Mesendoderm (in vitro differentiated cells): ENCODE results near the gene SCIMP. TPM values are rescaled to one million over a fixed set of nuclear protein-coding genes. Genes with fewer than 3 reads are reported as not detected.

ENCODE experiments used
- DNase-seq: peaks from one replicate; pipeline ENCODE4 v3.0.0; 2013
- H2AK5ac ChIP-seq: 2 replicates; pipeline ENCODE4 v1.6.1; 2013; ENCODE audit warnings: low read length, inconsistent platforms
- H2BK120ac ChIP-seq: 2 replicates; pipeline ENCODE4 v1.6.1; 2013; ENCODE audit warnings: low read depth, mild to moderate bottlenecking, low read length, moderate library complexity, mixed read lengths
- H2BK15ac ChIP-seq: replicated peaks from 2 replicates; pipeline ENCODE4 v1.6.1; 2013; ENCODE audit warnings: low read depth, mild to moderate bottlenecking, moderate library complexity
- H2BK5ac ChIP-seq: 2 replicates; pipeline ENCODE4 v1.6.1; 2013; ENCODE audit warnings: low read length, inconsistent platforms
- H3K18ac ChIP-seq: 2 replicates; pipeline ENCODE4 v1.6.1; 2013; ENCODE audit warnings: mild to moderate bottlenecking, low read length, mixed read lengths
- H3K23ac ChIP-seq: one replicate; pipeline ENCODE4 v1.6.1; 2013; ENCODE audit warnings: low read length
- H3K27ac ChIP-seq: 2 replicates; pipeline ENCODE4 v1.5.1; 2013; ENCODE audit warnings: low read depth, mild to moderate bottlenecking, inconsistent platforms, low read length, moderate library complexity
- H3K27me3 ChIP-seq: 2 replicates; pipeline ENCODE4 v1.6.1; 2013; ENCODE audit warnings: low read length, control low read depth, mild to moderate bottlenecking, inconsistent platforms; ENCODE audit not compliant: insufficient read depth, poor library complexity
- H3K36me3 ChIP-seq: 2 replicates; pipeline ENCODE4 v1.6.1; 2013; ENCODE audit warnings: low read length, inconsistent platforms; ENCODE audit not compliant: control insufficient read depth, insufficient read depth
- H3K4ac ChIP-seq: one replicate; pipeline ENCODE4 v1.6.1; 2013; ENCODE audit warnings: low read depth, mild to moderate bottlenecking, low read length, moderate library complexity
- H3K4me1 ChIP-seq: 2 replicates; pipeline ENCODE4 v1.6.1; 2013; ENCODE audit warnings: low read depth, low read length, inconsistent platforms; ENCODE audit not compliant: control insufficient read depth
- H3K4me2 ChIP-seq: 2 replicates; pipeline ENCODE4 v1.6.1; 2013; ENCODE audit warnings: low read length
- H3K4me3 ChIP-seq: 2 replicates; pipeline ENCODE4 v1.5.1; 2013; ENCODE audit warnings: mild to moderate bottlenecking, low read length
- H3K56ac ChIP-seq: one replicate; pipeline ENCODE4 v1.6.1; 2013; ENCODE audit warnings: low read length
- H3K79me1 ChIP-seq: 2 replicates; pipeline ENCODE4 v1.6.1; 2013; ENCODE audit warnings: low read length, inconsistent platforms
- H3K79me2 ChIP-seq: 2 replicates; pipeline ENCODE4 v1.6.1; 2013; ENCODE audit warnings: mild to moderate bottlenecking, low read length; ENCODE audit not compliant: control insufficient read depth, insufficient read depth
- H3K9ac ChIP-seq: 2 replicates; pipeline ENCODE4 v1.6.1; 2013; ENCODE audit warnings: low read length, inconsistent platforms
- H4K5ac ChIP-seq: one replicate; pipeline ENCODE4 v1.6.1; 2013; ENCODE audit warnings: low read length
- H4K8ac ChIP-seq: one replicate; pipeline ENCODE4 v1.6.1; 2013; ENCODE audit warnings: low read depth, mild to moderate bottlenecking, control low read depth, low read length, moderate library complexity
- WGBS: extraction: QIAGEN DNeasy Blood & Tissue Kit; methylation state at CpG from one replicate; pipeline ENCODE4 v1.1.7; 2013; ENCODE audit warnings: low lambda C conversion rate, missing lambda C conversion rate; ENCODE audit not compliant: insufficient coverage; ENCODE audit errors: extremely low coverage; 5-methylcytosine and 5-hydroxymethylcytosine counted together
- polyA plus RNA-seq, 2 experiments: library from polyadenylated mRNA; stranded (reverse); fragments of 200-250 nt; gene quantifications; one replicate each; pipeline ENCODE4 v1.2.3, GENCODE V29; 2013

The SCIMP gene
- not detected for polyA plus RNA-seq (2013, experiment 1 of 2)
- not detected for polyA plus RNA-seq (2013, experiment 2 of 2)

- Histone ChIP-seq H2BK15ac (no peak within 1 kb of the TSS), H3K79me1 (no peaks in the 10 kb centered on the region), H3K4me1 (no peaks in the 10 kb centered on the region), H3K79me2 (no peaks in the 10 kb centered on the region), H3K27ac (no peak within 1 kb of the TSS), H2AK5ac (no peak within 1 kb of the TSS), H2BK5ac (no peak within 1 kb of the TSS), H2BK120ac (no peak within 1 kb of the TSS), H3K56ac (no peak within 1 kb of the TSS), H3K23ac (no peak within 1 kb of the TSS), H3K36me3 (no peaks in the 10 kb centered on the region), H4K8ac (no peak within 1 kb of the TSS), H4K5ac (no peak within 1 kb of the TSS), H3K4ac (no peak within 1 kb of the TSS), H3K18ac (no peak within 1 kb of the TSS), H3K4me2 (no peak within 1 kb of the TSS), H3K9ac (no peak within 1 kb of the TSS), H3K27me3 (no peaks in the 10 kb centered on the region), H3K4me3 (no peak within 1 kb of the TSS)
- WGBS: no CpG with 5 or more reads among the region's 19 CpGs
- no peak for DNase-seq
Measured at GRCh38 chr17:5234645-5235576, at the start of gene SCIMP. Gene SCIMP (minus strand): TSS chr17:5234860. CDS start chr17:5234755, 105 bp downstream.

DNA sequence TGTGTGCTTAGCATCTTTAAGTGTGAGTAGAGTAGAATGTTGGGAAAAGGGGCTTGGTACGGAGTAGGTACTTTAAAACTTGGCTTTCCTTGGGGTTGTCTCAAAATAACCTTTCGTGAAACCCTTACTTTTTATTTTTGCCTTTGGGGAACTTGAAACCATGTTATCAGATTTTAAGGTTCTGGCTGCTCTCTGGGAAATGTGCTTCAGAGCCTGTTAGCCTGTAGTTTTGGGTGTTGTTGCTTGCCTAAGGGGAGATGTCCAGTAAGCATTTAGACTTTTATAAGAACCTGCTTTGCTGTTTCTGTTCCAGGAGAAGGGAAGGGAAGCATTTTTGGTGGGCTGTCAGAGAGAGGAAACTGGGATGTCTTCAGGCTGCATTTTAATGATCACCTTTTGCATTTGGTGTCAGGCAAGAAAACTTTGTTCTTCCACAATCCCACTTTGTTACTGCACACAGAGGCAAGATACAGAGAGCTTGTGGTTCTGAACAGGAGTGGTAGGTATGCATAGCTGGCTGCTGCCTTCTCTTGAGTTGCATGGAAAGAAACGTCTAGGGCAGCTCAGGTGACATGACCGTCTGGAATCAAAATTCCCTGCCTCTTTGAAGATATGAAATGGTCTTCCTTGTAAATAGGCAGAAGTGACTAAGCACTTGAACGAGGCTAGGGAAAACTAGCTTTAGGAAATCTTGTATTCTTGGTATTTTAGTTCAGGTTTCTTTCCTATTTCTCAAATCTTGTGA, 49.1 kb upstream of the SCIMP start:
- Histone ChIP-seq H3K4me1 (peaks cover 4% of the 10 kb centered on the region), H3K23ac (no peak overlapping the region), H3K79me2 (peaks cover 34% of the 10 kb centered on the region), H3K27me3 (no peaks in the 10 kb centered on the region), H2BK120ac (no peak overlapping the region), H2BK5ac (no peak overlapping the region), H4K5ac (no peak overlapping the region), H3K9ac (peak overlapping the region; percentile 38), H3K27ac (no peak overlapping the region), H3K4me2 (peak overlapping the region; percentile 34), H2AK5ac (no peak overlapping the region), H3K36me3 (no peaks in the 10 kb centered on the region), H3K56ac (no peak overlapping the region), H3K4ac (no peak overlapping the region), H3K18ac (no peak overlapping the region), H4K8ac (no peak overlapping the region), H2BK15ac (no peak overlapping the region), H3K4me3 (no peak overlapping the region), H3K79me1 (peaks cover 8% of the 10 kb centered on the region)
- peak; percentile 23 for DNase-seq
- no CpG with 5 or more reads among the region's 5 CpGs for WGBS

DNA sequence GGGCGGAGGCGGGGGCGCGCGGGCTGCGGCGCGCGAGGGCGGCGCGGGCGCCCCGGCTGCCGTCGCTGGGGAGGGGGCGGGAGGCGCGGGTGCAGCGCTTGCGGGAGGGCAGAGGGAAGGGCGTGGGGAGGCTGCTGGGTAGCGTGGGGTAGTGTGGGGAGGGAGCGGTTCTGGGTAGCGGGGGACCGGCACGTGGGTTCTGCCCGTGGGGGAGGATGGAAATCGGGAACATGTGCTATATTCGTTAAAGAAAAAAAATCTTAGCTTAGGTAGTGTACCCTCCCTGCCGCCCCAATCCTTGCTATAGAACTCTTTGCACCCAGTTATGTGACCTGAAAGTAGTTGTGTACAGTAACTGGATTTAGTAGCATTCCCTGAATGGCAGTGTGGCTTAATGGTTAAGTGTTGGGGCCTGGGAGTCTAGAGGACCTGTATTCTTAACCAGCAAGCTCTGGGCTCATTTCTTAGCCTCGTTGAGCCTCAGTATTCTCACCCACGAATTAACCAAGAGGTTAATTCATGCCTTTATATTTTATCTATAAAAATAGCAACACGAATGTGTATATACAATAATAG, 48.1 kb upstream of the SCIMP start:
- Histone ChIP-seq H3K27me3 (no peaks in the 10 kb centered on the region), H3K23ac (peak overlapping the region; percentile 74), H3K18ac (peak overlapping the region; percentile 11), H3K79me1 (peaks cover 8% of the 10 kb centered on the region), H4K5ac (no peak overlapping the region), H2BK5ac (no peak overlapping the region), H3K79me2 (peaks cover 30% of the 10 kb centered on the region), H3K36me3 (no peaks in the 10 kb centered on the region), H3K27ac (no peak overlapping the region), H3K4ac (no peak overlapping the region), H2AK5ac (no peak overlapping the region), H3K4me1 (peaks cover 4% of the 10 kb centered on the region), H3K4me3 (peak overlapping the region; percentile 77), H4K8ac (no peak overlapping the region), H3K4me2 (peak overlapping the region; percentile 96), H2BK120ac (no peak overlapping the region), H3K9ac (peak overlapping the region; percentile 88), H2BK15ac (no peak overlapping the region), H3K56ac (peak overlapping the region; percentile 93)
- DNase-seq: peak; percentile 39
- no CpG with 5 or more reads among the region's 34 CpGs for WGBS

- WGBS: no CpG with 5 or more reads among the region's 98 CpGs
- H3K79me2 ChIP-seq: peaks cover 28% of the 10 kb centered on the region
- no peaks in the 10 kb centered on the region for H3K27me3 ChIP-seq
Measured at GRCh38 chr17:5281814-5282641, 47.4 kb upstream of the SCIMP start, which contains the start of gene RABEP1. Gene RABEP1 (plus strand): TSS chr17:5282284. CDS start chr17:5282487, 203 bp downstream.

DNA sequence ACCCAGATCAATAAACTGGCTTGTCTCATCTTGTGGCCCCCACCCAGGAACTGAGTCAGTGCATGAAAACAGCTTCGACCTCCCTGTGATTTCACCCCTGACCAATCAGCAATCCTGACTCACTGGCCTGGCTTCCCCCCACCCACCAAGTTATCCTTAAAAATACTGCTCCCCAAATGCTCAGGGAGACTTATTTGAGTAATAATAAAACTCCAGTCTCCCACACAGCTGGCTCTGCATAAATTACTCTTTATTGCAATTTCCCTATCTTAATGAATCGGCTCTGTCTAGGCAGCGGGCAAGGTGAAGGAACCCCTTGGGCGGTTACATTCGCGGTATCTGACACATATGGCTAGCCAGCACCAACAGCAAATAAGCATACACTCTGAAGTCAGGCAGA, 37.7 kb upstream of the SCIMP start:
- WGBS: no CpG with 5 or more reads among the region's 6 CpGs

More at GRCh38 chr17:5281814-5282641, 47.4 kb upstream of the SCIMP start, which contains the start of gene RABEP1:
- Histone ChIP-seq H3K36me3 (no peaks in the 10 kb centered on the region), H3K27ac (peak within 1 kb of the TSS; percentile 16), H2BK5ac (no peak within 1 kb of the TSS), H3K9ac (peak within 1 kb of the TSS; percentile 88), H3K18ac (peak within 1 kb of the TSS; percentile 11), H3K56ac (peak within 1 kb of the TSS; percentile 93), H3K23ac (peak within 1 kb of the TSS; percentile 74), H4K8ac (no peak within 1 kb of the TSS), H4K5ac (no peak within 1 kb of the TSS), H2AK5ac (no peak within 1 kb of the TSS), H3K4me3 (peak within 1 kb of the TSS; percentile 77), H3K4me1 (peaks cover 4% of the 10 kb centered on the region), H3K4ac (no peak within 1 kb of the TSS), H2BK120ac (no peak within 1 kb of the TSS), H3K79me1 (peaks cover 8% of the 10 kb centered on the region), H3K4me2 (peak within 1 kb of the TSS; percentile 96), H2BK15ac (no peak within 1 kb of the TSS)
- DNase-seq: peak; percentile 94

More for the DNA sequence above, 37.7 kb upstream of the SCIMP start:
- Histone ChIP-seq H4K8ac (no peak overlapping the region), H3K79me1 (no peaks in the 10 kb centered on the region), H3K4me1 (no peaks in the 10 kb centered on the region), H2BK15ac (no peak overlapping the region), H3K79me2 (no peaks in the 10 kb centered on the region), H2AK5ac (no peak overlapping the region), H3K4me3 (no peak overlapping the region), H3K23ac (no peak overlapping the region), H3K18ac (no peak overlapping the region), H3K56ac (no peak overlapping the region), H3K9ac (no peak overlapping the region), H3K4me2 (no peak overlapping the region), H3K36me3 (no peaks in the 10 kb centered on the region), H3K27me3 (no peaks in the 10 kb centered on the region), H2BK120ac (no peak overlapping the region), H3K27ac (no peak overlapping the region), H4K5ac (no peak overlapping the region), H2BK5ac (no peak overlapping the region), H3K4ac (no peak overlapping the region)
- DNase-seq: no peak
